ENCODE results near the gene TMTC1. TPM values are rescaled to one million over a fixed set of nuclear protein-coding genes. Genes with fewer than 3 reads are reported as not detected.

Gene TMTC1
- total and polyA plus RNA-seq, 8 donors = 1.2 to 5.1 (median 2.8) TPM

- intact Hi-C loops (cut with DNase I) = no loop called here
- no peak for TF ChIP-seq CTCF (IDR thresholded peaks at IDR 0.05)
- 72 to 76% methylated on average over 6 of the region's 6 CpGs for WGBS, 2 donors
- no peaks in the 10 kb centered on the region for H3K36me3 ChIP-seq
- no peaks in the 10 kb centered on the region for H3K9me3 ChIP-seq
- DNase-seq (no peak), FAIRE-seq (no peak), ATAC-seq (no peak)
- no peak overlapping the region for H3K27ac ChIP-seq
- H3K4me1 ChIP-seq = no peaks in the 10 kb centered on the region
- H3K27me3 ChIP-seq = no peaks in the 10 kb centered on the region
- no peak overlapping the region for H3K4me3 ChIP-seq
Measured at GRCh38 chr12:29510591-29511185, 273.1 kb downstream of the TMTC1 start.

GRCh38 chr12:29509503-29509902 is 274.2 kb downstream of the TMTC1 start:
- H3K4me3 ChIP-seq = no peak overlapping the region
- no peaks in the 10 kb centered on the region for H3K9me3 ChIP-seq
- intact Hi-C loops (cut with DNase I) = no loop called here
- H3K36me3 ChIP-seq = no peaks in the 10 kb centered on the region
- FAIRE-seq (no peak), DNase-seq (no peak), ATAC-seq (no peak)
- no peaks in the 10 kb centered on the region for H3K27me3 ChIP-seq
- H3K27ac ChIP-seq = no peak overlapping the region
- no peaks in the 10 kb centered on the region for H3K4me1 ChIP-seq
- TF ChIP-seq CTCF (IDR thresholded peaks at IDR 0.05) = no peak
- 90 to 94% methylated on average over 1 of the region's 1 CpG for WGBS, 2 donors

GRCh38 chr12:29508949-29509348 is 274.8 kb downstream of the TMTC1 start:
- Histone ChIP-seq H3K27ac (no peak overlapping the region), H3K9me3 (no peaks in the 10 kb centered on the region), H3K36me3 (no peaks in the 10 kb centered on the region), H3K4me1 (no peaks in the 10 kb centered on the region), H3K4me3 (no peak overlapping the region), H3K27me3 (no peaks in the 10 kb centered on the region)
- FAIRE-seq (no peak), ATAC-seq (no peak), DNase-seq (no peak)
- intact Hi-C loops (cut with DNase I) = no loop called here
- WGBS, 2 donors = 81 to 82% methylated on average over 2 of the region's 2 CpGs
- TF ChIP-seq CTCF (IDR thresholded peaks at IDR 0.05) = no peak

- Histone ChIP-seq H3K4me1 (no peaks in the 10 kb centered on the region), H3K4me3 (no peak overlapping the region), H3K27me3 (no peaks in the 10 kb centered on the region), H3K27ac (no peak overlapping the region), H3K36me3 (no peaks in the 10 kb centered on the region), H3K9me3 (no peaks in the 10 kb centered on the region)
- intact Hi-C loops (cut with DNase I) = no loop called here
- DNase-seq = no peak
- no peak for FAIRE-seq
- no peak for ATAC-seq
- WGBS, 2 donors = 70 to 71% methylated on average over 3 of the region's 3 CpGs
- TF ChIP-seq CTCF (IDR thresholded peaks at IDR 0.05) = no peak
Measured at GRCh38 chr12:29505122-29505521, 278.6 kb downstream of the TMTC1 start.

- FAIRE-seq (no peak), DNase-seq (no peak), ATAC-seq (no peak)
- intact Hi-C loops (cut with DNase I) = no loop called here
- Histone ChIP-seq H3K36me3 (no peaks in the 10 kb centered on the region), H3K27ac (no peak overlapping the region), H3K4me1 (no peaks in the 10 kb centered on the region), H3K27me3 (no peaks in the 10 kb centered on the region), H3K4me3 (no peak overlapping the region), H3K9me3 (no peaks in the 10 kb centered on the region)
- no peak for TF ChIP-seq CTCF (IDR thresholded peaks at IDR 0.05)
Measured at GRCh38 chr12:29503283-29503682, 280.5 kb downstream of the TMTC1 start.

Data from pancreas (tissue), 10 donors.